Pulmonary artery endothelial cell (primary cell): ENCODE results near the gene CHN2. TPM values are rescaled to one million over a fixed set of nuclear protein-coding genes. Genes with fewer than 3 reads are reported as not detected.

Experiments
- DNase-seq: peaks from one replicate; pipeline ENCODE4 v3.0.0-alpha.2; 2011; ENCODE audit warnings: low read depth, low spot score
- total RNA-seq: library from RNA; depleted of rRNA; stranded (reverse); fragments of >200 nt; gene quantifications from 2 replicates; pipeline ENCODE4 v1.2.3, GENCODE V29; 2014

CHN2 gene
- total RNA-seq, 1 donor from 2014 or later, result 0.13 TPM

DNA sequence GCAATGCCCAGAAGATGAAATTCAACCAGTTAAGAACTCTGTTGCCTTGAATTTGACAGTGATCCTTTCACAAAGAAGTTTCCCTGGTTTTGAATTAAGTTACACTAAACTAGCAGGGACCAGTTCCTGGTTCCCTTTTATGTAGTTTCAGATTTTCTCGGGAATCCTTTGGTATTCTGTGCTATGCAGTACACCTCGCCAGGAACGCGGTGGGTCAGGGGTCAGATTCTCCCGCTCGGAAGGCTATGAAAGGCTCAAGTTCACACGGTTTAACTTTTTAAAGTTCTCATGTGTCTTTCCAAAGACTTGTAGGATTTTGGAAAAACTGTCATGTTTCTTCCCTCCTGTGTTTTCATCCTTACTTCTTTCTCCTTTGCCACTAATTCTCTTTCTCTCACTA, 264.4 kb downstream of the CHN2 start:
- no peak for DNase-seq

DNA sequence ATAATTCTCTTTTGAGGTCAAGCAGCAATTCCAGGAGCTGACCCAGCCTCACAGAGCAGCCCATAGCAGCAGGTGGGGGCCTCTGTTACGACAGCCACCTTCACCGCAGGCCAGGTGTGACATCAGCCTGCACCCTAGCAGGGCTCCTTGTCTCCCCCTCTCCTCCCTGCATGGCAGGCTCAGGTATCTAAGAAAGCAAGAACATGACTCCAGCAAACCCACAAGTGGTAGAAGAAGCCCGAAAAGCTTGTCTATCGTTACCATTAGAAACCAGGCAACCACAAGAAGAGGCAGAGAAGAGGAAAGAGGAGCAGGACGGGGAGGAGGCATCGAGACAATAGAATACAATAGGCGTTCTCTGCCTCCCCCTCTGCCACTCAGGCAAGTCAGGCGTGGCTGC, 265.0 kb downstream of the CHN2 start:
- DNase-seq, result no peak

DNA sequence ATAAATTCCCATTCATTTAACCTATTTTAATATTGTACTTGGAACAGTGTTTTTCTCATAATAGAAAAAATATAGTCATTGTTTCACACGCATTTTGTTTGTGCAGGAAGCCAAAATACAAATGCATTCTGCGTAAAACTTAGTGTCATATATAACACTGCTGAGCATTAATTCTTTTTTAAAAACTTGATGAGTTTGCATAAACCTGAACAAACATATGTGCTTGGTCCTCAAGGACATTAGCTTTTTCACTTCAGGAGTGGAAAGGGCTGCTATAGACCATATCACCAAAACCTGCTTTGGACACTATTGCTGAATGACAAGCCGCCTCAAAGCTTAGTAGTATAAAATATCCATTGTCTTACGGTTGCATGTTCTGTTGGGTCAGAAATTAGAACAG, 267.4 kb downstream of the CHN2 start:
- no peak for DNase-seq

DNA sequence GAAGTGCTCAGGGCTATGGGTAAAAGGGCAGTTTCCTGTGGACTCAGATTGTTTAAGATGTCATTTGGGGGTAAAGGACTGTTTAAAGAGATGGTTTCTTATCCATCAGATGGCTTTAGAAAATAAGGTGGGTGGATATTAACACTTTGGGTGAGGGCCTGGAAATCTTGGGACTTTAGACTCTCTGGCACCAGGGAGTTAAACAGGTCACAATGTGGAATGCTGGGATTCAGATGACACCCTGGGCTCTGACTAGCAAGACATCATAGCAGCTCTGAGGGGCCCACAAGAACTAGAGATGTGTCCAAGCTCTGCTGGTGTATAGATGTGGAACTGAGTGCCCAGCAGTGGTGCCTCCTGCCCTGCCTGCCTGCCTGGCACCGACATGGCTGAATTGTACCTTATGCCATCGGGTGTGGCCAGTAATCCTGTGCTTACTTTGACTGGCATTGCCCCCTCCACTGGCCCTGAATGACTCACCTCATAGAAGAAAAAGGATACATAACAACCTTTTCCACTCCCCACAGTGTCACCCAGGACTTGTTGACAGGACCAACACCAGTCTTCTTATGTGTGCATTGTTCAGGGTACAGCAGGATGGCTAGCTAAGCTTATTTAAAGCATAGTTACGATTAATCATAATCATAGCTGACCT, 269.1 kb downstream of the CHN2 start:
- DNase-seq, result no peak

DNA sequence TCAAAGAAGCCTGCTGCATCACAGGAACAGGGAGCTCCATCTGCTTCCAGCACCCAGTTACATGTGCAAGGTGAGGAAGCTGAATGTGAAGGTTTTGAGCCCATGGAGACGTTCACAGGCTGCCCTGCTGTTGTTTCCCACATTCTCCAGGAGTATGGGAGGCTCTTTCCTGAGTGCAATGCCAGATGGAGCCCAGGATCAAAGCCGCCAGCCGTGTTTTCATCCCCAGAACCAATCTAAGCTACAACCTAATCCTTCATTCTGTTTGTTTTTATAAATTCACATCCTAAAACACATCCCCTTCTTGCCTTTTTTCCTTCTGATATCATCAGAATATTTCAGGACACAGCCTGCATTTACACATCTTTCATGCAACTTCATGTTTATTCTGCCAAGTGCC, 270.2 kb downstream of the CHN2 start:
- no peak for DNase-seq

DNA sequence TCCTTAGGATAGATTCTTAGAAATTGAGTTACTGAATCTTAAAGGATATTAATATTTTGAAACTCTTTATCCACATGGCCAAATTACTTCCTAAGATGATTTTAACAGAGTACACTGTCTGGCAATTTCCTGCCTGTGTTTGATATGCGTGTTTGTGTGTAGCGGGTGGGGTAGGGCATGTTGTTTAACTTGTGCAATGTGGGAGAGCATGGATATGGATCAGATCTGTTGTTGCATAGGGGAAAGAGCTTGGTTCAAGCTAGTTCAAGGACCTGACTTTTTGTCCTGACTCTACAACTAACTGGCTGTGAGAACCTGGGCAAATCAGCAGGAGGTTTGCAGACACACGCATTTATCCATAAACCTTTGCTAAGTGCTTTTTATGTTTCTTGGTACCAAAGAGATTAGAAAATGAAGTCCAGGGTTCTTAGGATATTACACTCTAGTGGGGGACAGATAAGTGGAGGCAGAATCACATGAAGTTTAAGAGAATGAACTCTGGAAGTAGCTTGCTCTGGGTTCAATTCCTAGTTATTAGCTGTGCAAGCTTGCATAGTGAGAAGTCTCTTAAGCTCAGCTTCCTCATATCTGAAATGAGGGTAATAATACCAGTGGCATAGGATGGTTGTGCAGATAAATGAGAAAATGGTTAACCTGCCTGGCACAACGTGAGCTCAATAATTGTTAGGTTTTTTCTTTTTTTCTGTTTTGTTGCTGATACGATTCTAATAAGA, 272.8 kb downstream of the CHN2 start:
- DNase-seq, result no peak

DNA sequence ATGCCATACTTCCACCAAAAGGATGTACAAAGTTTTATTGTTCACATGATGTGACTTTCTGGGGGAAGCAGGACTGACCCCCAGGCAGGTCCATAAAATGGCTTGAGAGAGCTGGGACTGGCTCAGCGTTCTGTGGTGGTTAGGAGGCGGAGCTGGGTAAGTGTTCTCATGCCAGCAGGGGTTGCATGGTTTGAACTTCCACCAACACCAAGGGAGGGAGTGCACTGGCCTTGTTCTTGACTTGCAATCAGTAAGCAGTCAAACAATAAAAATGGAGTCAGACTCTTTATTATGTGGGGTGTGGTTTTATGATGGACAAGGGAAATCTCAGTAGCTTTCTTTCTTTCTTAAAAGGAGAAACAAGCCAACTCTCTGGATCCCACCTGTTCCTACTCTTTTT, 273.6 kb downstream of the CHN2 start:
- DNase-seq, result no peak

DNA sequence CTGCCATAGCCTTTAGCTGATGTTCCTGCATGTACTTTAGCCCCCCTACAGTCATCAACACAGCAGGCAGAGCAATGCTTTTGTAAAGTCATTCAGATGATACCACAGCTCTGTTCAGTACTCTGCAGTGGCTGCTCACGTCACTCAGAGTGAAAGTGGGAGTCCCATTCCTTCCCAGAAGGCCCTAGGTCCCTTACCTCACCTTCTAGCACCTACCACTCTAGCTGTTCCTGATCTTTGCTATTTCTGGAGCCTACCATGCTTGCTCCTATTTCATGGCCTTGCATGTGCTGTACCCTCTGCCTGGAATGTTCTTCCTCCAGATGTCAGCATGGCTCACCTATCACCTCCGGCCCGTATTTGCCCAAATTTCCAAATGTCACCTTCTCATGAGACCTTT, 274.7 kb downstream of the CHN2 start:
- no peak for DNase-seq

DNA sequence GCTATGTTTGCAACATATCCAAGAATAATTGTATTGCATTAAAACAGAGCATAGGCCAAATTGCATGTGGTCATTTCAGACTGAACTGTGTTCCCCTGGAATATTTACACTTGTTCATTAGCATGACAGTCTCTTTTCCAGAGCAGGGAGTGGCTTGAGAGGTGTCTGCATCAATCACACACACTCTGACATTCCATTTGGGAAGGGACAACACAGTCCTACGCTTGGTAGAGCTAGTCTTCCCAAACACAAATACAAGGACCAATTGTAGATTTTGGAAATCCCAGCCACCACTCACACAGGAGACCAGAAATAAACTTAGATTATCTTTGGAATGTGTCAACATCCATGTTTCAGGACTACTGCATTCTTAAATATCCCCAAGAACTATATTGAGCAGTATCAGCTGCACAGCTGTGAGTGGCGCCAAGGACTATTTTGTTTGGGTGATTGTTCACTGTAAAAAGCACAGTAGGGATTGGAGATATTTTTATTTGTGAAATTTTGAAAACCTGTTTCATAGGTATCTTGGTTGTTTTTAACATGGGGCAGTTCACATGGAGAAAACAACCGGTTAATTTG, 275.5 kb downstream of the CHN2 start:
- DNase-seq, result no peak

DNA sequence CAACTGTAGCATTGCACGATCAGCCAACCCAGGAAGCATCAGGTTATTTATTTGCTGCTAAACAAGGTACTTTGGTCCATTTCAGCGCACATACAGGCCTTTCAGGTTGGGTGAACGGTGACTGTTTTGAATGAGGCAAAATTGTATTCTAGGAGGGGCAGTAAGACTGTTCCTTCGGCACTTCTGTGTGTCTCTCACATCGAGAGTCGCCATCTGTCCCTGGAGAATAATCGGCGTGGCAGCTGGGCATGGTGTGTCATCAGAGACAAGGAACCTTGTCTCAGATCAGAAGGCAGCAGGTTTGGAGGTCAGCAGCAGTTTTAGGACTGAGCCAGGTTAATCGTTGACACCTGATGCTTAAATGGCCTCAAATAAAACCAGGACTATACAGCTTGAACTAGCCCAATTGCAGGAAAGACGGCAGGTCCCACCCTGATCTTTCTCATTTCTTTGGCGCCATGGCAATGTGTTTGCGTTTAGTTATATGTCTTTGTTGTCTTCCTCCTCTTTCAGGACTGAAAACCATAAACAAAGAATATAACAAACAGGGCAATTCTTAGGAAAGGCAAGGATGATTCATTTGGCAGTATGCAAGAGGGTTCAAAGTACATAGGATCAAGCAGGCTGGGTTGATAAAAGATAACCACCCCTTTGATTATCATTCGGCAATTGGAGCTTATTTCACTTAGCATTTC, 277.0 kb downstream of the CHN2 start:
- DNase-seq, result no peak

DNA sequence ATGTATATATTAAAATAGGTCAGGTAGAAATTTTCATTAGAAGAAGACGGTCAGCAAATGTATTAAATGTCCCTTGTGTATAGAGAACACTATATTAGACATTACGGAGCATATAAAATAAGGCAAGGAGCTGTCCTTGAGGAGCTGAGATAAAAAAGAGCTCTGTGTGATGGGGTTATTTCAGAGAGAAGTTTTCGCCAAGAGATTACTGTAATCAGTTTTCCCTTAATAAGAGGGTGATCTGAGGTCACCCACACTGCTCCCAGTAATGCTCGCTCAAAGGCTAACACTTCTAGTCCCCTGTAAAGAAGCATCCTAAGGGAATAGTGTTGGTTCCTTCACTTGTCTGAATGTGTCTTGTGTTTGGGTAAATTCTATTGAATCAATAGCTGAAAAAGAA, 282.3 kb downstream of the CHN2 start:
- DNase-seq, result no peak

DNA sequence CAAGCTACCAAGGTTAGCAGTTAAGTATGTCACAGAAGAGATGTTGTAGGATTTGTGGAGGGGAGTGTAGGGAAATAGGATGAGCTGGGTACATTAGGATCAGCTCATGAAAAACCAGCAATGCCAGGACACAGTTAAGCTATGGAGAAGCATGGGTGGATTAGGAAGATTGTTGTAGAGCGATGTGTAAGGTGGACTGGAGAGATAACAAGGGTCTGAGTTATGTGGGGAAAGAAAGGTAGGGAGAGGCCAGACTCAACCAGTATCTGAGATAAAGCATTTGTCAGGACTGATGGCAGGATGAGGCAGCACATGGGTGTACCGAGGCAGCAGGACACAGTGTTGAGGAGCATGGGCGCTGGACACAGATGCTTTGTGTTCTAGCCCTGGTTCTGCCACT, 283.7 kb downstream of the CHN2 start:
- DNase-seq, result no peak

DNA sequence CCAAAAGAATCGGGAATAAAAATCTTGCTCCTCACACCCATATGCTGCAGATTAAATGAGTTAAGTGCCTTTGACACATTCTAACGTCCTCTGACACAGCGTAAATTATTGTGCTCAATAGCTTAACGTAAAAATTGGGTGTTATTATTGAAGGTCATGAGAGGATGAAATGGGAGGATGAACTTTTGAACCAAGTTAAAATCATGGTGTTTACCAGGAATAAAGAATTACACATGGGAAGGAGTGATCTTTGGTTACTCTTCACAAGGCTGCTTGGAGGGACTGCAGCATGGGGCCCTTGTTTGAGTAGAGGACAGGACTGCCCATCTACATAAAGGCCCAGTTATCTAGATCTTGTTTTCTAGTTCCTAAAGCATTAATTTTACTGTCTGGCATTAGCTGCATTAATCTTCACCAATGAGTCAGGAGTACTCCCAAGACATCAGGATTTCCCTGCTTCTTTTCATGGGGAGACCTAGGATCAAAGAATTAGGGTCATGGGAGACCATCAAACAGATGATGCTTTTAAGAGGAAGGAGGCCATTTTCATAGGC, 284.2 kb downstream of the CHN2 start:
- DNase-seq, result no peak

DNA sequence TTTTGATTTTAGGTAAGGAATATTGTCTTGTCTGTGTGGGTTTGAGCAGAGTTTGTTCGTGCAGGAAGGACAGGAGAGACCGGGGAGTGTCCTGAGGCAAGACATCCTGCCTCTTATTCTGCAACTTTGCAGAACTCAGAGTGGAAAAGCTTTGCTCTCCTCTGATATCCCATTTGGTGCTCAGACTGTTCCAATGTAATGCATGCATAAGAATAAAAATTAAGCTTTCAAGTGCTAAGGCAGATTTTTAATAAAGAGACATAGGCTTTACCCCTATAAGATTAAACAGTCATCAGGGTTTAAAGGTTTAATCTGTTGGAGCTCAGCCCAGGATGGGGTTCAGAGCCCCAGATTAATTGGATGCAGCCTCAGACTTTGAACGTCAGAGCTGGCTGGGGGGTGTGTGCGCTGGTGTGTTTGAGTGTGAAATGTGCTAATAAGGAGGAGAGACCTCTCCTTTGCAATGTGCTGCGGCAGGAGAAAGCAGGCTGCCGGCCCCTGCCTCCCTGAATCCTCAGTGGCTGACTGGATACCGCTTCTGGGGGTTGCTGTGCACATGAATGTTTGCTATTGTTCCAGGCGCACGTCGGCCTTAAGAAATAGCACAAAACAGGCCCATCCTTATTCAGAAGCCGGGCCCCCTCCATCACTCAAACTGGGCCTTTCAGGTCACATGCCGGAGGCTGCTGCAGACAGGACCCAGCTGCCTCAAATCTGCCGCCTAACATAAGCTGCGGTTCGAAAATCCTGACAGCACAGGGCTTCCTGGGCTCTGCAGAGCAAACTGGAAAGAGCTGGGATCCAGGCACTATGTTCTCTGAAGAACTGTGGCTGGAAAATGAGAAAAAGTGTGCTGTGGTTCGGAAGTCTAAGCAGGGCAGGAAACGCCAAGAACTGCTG, 285.0 kb downstream of the CHN2 start:
- no peak for DNase-seq

DNA sequence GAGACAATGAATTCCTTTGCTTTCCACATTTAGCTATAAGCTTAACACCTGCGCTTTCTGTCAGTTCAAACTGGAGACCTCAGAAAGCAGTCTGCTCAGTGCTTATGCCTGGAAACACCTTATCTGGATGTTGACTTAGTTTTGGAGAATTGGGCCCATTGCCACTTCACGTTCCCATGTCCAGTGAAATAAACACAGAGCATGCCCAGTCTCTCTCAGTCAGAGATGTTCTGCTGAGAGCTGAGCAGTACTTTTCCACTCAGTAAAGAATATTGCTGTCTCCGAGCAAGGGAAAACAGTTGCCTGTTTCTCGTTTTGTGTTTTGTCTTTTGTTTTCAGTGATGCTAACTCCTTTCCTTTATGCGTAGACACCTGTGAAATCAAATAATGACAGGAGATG, 285.9 kb downstream of the CHN2 start:
- no peak for DNase-seq

DNA sequence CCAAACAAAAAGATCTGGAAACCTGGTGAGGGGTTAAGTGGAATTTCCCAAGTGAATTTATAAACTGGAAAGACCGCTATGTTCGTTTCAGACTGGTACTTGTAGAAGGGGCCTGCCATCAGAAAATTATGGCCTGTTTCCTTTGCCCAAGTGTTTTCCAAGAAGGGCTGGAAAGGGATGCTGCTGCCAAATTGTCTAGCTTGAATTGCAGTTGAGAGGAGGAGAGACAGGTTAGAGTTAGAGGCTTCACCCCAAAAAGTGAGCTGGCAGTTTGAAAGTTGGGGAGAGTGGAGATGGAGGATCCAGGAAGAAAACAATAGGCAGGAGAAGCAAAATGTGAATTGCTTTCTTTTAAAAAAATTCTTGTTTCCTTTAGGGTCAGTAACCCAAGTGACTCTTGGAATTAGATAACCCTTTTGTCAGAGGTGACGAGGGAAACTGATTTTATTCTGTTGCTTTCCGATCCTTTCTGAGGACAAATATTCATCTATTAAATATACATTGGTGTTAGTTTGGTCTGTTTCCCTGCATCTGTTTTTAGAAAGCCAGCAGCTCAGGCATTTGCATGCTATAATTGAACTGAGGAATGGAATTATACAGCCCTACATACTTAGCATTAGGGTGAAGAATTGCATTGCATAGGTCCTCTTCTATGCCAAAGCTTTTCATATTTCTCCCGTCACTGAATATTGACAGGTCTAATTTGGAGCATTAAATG, 286.5 kb downstream of the CHN2 start:
- no peak for DNase-seq

DNA sequence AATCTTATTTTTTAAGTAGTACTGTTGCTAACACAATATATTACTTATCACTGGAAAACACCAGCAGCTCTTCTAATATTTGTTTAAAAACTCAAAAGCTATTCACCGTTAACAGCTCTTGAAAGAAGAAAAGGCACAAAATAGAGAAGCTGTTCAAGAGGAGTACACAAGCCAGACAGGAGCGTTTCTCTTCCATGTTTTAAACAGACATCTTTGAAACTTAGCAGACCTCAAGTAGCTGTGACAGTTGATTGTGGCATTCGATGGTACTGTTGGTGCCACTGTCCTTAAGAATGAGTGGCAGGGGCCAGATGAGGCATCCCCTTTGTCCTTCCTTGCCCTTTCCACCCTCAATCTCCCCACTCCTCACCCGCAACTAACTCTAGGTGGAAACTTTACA, 287.5 kb downstream of the CHN2 start:
- no peak for DNase-seq

DNA sequence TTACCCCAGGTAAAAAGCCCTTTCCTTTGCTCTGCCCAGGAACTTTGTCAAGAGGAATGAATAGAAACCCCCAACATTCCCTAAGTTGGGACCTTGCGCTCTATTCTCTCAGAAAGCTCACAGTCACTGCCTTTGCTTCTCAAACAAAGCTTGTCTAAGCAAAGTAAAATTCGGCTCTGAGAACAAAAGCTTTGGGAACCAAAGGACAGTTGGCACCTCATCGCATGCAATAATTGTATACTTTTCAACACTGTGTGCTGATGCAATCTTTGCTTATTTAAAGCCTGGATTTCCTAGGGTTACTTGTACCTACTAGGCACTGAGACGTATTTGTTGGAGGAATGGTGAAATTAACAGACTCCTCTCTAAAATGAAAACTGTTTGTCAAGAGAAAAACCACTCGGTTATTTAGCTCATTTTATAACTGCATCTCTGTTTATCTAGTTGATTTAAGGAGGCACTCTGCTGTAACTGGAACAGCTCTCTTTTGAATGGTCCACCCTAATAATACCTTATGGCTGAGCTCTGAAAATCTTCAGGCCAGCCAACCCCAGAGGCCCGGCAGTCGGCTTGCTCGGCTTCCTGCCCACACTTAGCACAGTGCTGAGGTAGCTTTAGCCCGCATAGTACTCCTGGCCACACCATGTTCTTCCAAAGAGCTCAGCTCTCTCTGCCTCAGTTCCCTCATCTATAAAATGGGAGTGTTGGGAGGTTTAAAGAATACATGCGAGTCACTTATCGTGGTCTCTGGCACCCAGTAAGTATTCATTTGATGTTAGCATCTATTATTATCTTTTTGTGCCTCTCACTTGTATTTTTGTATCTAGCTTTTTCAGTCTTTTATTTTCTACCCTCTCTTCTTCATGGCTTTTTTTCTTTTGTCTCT, 288.9 kb downstream of the CHN2 start:
- DNase-seq, result no peak

DNA sequence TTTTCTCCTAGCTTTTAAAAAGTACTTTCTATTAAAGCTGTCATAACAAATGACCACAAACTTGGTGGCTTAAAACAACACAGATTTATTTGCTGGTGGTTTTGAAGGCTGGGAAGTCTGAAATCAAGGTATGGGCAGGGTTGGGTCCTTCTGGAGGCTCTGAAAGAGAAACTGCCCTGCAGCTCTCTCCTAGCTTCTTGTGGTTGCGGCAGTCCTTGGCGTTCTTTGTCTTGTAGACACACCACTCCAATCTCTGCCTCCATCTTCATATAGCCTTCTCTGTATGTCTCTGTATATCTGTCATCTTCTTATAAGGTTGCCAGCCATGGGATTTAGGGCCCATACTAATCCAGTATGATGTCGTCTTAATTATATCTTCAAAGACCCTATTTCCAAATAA, 289.7 kb downstream of the CHN2 start:
- DNase-seq, result no peak
